Stimulated activated CD8-positive, alpha-beta memory T cell treated with anti-CD3 and anti-CD28 coated beads, Interleukin-15, amount 100 ng/mL, for 4 hours (primary cell): ENCODE data around the gene PHF20.
"Not testable (repeated sequence)": the region's sequence is repeated elsewhere in the genome, so short reads cannot be mapped to it uniquely, and the experiment has no call there.

Experiments
- DNase-seq, 2 donors: peaks; one replicate each; pipeline ENCODE4 v3.0.0-alpha.2; 2020; ENCODE audit warnings: low read depth in 2 of 2

Gene PHF20

GRCh38 chr20:35885212-35885611, 113.4 kb downstream of the PHF20 start:
- no peak for DNase-seq

- DNase-seq = no peak
Observed at GRCh38 chr20:35886537-35886936, 114.7 kb downstream of the PHF20 start.

DNA sequence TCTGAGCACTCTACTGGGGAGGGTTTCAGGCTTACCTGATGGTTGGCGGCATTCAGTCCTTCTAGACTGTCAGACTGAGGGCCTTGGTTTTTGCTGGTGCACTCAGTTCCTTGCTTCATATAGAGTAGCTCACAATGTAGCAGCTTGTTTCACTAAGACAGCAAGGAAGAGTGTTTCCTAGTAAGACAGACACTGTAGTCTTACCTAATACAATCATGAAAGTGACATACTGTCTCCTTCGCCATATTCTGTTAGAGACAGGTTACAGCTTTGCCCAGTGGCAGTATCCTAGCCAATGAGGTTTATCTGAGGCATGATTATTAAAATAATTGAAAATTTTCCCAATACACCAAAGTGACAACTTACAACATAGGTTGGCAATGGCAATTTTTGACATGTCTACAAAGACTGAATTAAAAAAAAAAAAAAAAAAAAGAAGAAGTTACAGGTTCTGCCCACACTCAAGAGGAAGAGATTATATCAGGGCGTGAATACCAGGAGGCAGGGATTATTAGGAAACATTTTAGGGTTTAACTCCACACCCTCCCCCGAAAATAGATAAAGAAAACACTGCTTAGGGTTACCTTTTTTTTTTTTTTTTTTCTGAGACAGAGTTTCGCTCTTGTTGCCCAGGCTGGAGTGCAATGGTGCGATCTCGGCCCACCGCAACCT, 115.7 kb downstream of the PHF20 start:
- no peak for DNase-seq

- no peak for DNase-seq
Observed at GRCh38 chr20:35888657-35889056, 116.8 kb downstream of the PHF20 start.

GRCh38 chr20:35891375-35891774, 119.6 kb downstream of the PHF20 start:
- DNase-seq = no peak

- no peak for DNase-seq
Observed at GRCh38 chr20:35892871-35893270, 121.1 kb downstream of the PHF20 start.

DNA sequence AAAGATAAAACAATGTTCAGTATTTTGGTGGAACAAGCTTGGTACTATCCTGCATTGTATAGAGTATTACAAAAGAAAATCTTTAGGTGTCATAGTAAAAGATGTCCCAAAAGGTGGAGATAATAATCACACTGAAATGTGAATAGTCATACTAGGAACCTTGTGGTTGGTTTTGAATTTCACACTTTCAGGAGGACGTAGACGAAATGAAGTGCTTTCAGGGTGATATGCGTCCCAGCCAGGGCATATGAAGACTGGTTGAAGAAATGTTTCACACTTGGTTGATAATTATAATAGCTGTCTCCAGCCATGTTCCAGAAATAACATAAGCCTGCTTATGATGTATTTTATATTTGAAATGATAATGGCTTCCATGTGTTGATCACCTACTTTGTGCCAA, 122.1 kb downstream of the PHF20 start:
- no peak for DNase-seq

GRCh38 chr20:35895516-35895915, 123.7 kb downstream of the PHF20 start:
- DNase-seq = not testable (repeated sequence)

DNA sequence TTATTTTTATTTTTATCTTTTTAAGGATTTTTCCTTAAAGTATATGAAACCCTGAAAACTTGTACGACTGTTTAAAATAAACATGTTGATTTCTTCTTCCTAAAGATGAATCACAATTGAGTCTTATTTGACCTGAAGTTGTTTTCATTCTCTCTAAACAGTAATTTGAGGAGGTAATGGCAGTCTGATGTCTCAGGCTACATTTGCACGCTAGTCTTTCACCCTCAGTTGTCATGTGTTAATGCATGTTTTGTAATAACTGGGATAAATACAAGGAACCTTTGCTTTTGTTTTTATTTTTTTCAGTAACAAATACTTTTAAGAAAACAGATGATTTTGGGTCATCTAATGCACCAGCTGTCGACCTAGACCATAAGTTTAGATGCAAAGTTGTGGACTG, 127.2 kb downstream of the PHF20 start:
- no peak for DNase-seq

GRCh38 chr20:35901230-35901629, 129.4 kb downstream of the PHF20 start:
- DNase-seq = not testable (repeated sequence)

DNA sequence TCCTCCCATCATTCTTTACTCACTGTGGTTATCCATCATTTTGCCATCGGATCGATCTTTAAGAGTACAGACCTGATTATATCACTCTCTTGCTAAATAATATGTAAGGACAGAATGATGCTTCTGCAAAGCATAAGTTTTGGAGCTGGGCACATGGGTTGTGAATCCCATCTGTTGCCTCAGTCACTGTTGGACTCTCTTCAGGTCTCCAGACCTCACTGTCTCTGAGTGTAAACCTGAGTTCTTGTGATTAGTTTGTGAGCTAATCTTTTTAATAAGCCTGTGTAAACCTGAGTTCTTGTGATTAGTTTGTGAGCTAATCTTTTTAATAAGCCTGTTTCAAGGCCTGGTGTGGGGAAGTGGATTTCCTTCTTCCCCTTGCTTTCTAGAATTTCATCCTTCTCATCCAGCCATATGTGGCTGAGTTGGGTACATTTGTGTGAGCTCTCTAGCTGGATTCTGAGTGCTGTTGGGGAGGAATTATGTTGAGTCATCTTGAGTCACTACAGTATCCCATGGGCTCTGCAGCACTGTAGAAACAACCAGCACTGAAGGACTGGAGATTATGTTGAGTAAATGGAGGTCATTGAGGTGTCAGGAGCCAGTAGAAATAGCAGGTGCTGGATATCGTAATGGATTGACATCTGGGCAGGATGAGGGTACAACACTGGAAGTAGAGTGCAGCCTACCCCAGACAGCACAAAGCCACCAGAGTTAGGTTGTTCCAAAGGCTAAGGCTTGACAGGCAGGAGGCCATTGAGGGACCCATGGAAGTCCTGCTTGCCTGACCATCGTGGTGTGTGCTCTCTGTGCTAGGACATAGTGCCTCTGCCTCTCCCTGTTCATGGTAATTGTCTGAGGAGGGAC, 130.1 kb downstream of the PHF20 start:
- DNase-seq = no peak

DNA sequence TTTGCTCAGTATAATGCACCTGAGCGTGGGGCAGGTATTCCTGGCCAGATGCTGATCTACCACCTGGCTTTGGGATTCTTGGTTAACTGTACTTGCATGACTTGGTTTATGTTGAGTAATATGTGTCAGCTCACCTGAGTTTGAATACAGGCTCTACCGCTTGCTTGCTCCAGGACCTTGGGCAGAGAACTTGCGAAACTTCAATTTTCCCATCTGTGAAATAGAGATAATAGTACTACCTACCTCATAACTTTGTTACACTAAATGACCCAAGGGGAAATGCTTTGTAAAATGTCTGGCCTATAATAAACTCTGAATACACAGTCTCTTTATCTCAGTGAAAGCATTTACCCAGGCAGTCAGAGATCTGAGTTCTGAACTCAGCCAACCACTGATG, 130.7 kb downstream of the PHF20 start:
- DNase-seq = no peak

- DNase-seq = no peak
Observed at GRCh38 chr20:35903843-35904242, 132.0 kb downstream of the PHF20 start.

DNA sequence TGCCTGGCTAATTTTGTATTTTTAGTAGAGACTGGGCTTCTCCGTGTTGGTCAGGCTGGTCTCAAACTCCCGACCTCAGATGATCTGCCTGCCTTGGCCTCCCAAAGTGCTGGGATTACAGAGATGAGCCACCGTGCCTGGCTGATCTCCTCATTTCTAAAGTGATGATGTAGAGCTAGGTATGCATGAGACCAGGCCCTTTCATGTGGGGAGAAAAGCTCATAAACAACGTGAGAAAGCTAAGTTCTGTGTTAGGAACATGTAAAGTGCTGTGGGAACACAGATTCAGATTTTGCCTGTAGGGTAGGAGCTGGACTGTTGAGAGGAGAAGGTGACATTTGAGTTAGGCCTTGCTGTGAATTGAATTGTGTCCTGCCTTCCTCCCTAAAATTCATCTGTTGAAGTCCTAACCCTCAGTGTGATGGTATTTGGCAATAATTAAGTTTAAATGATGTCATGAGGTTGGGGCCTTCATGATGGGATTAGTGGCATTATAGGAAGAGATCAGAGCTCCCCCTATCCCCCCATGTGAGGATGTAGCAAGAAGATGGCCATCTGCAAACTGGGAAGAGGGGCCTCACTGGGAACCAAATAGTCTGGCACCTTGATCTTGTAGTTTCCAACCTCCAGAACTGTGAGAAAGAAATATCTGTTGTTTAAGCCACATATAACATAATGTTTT, 133.3 kb downstream of the PHF20 start:
- no peak for DNase-seq

- no peak for DNase-seq
Observed at GRCh38 chr20:35907017-35907701, 135.3 kb downstream of the PHF20 start.

- DNase-seq = no peak
Observed at GRCh38 chr20:35908007-35908406, 136.2 kb downstream of the PHF20 start.

DNA sequence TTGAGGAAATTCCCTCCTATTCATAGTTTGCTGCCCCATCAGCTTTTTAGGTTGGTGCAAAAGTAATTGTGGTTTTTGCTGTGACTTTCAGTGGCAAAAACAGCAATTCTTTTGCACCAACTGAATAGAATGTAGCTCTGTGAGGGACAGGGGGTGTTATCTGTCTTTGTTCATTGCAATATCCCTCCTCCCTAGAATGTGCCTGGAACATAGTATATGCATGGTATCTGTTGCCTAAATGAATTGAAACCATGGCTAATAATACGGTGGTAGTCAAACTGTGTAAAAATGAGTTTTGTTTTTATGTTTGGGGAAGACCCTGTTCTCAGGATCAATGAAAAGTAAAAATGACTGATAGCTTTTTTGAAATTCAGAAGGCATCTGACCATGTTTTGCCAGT, 137.4 kb downstream of the PHF20 start:
- no peak for DNase-seq

- DNase-seq = no peak
Observed at GRCh38 chr20:35909796-35910195, 138.0 kb downstream of the PHF20 start.

GRCh38 chr20:35910254-35910653, 138.4 kb downstream of the PHF20 start:
- DNase-seq = no peak

DNA sequence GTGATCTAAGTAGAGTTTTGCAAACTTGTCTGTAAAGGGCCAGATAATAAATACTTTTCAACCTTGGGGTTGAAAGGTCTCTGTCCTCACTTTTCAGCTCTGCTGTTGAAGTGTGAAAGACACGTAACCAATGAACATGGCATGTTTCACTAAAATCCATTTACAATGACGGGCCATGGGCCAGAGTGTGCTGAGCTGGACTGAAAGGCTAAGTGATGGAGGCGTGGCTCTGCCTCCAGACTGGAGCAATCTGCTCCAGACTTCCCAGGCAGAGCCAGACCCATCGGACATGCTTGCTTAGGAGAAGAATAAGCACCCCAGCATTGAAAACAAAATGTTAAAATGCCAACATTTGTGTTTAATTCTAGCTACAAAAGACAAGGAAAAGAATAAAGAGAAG, 141.1 kb downstream of the PHF20 start:
- no peak for DNase-seq

DNA sequence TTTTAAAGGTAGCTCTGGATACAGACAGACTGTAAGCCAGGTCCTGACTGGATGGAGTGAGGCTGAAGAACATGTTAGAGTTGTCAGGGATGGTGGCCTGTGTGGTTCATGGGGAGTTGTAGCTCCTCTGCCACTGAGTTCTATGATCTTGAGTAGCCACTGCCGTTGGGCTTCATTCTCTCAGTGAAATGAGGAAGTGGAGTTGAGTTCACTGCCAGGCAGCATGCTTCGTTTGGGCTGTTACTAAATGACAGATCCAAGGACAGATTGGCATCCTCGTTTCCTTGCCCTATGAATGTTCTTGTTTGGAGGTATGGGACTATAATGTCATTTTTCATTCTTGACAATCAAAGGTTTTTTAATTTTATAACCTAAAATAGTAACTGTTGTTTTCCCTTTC, 145.3 kb downstream of the PHF20 start:
- no peak for DNase-seq

DNA sequence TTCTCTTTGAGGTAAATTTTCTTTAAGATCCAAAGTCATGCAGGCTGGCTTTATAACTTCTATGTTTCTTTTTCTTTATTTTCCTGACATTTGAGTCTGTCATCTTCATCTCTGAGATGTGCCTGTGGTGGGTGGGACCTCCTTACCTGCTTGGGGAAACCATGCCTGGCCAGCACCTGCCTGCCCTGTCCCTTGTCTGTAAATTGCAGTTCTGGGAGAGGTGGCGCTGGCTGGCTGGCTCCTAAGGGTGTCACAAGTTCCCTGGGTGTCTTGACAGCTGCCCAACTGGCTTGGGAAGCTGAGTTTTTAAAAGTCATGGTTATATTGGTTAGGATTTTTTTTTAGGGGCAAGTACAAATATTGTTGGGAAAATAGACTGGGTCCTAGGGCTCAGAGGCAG, 146.2 kb downstream of the PHF20 start:
- no peak for DNase-seq
